GM19238 (cell line): ENCODE measurements around the gene CCL19.

Experiments used
- DNase-seq: peaks from one replicate; pipeline ENCODE4 v3.0.0; 2011; ENCODE audit warnings: low spot score; ENCODE audit not compliant: insufficient read length

The CCL19 gene

DNA sequence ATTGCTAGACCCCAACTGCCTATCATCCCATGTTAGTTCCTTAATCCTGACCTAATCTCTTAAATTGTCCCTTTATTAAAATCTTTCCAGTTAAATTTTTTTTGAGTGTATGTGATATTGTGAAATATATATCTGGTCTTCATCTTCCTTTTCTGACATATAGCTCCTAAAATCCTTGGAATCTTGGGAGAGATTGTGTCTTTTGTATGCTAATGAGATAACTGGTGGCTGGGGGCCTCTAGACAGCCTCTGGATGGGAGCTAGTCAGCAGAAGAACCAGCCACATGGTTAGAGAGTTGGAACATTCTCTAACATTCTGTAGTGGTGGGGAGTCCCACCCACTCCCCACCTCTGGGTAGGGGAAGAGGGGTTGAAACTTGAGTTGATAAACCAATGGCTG, 3.7 kb upstream of the CCL19 start:
- DNase-seq: no peak

DNA sequence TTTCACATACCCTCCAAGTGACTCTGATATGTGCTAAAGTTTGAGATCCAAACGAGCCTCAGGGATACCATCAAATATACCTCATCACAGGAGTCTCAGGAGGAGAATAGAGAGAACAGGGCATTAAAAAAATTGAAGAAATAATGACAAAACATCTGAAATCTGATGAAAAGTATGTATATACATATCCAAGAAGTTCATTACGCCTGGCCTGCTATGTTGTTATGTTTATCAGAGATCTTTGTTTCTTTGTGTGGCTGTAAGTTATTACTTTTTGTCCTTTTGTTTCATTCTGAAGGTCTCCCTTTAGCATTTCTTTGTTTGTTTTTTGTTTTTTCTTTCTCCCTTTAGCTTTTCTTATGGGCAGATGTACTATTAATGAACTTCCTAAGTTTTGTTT, 2.5 kb upstream of the CCL19 start:
- no peak for DNase-seq

DNA sequence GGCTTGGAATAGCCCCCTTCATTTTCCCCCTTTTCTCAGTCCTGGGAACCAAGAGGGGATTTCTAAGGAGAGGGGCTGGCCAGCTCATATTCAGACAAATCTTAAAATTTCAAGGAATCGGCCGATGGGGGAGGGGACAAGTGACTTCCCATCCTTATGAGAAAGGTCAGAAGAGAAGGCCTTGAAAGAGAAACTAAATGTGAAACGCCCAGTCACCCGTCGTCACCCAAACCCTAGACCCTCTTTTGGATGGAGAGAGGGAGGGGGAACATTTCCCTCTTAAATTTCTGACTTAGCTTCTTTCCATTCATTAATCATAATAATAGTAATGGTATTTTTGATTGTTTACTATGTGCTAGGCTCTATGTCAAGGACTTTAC, 850 bp upstream of the CCL19 start:
- no peak for DNase-seq

DNA sequence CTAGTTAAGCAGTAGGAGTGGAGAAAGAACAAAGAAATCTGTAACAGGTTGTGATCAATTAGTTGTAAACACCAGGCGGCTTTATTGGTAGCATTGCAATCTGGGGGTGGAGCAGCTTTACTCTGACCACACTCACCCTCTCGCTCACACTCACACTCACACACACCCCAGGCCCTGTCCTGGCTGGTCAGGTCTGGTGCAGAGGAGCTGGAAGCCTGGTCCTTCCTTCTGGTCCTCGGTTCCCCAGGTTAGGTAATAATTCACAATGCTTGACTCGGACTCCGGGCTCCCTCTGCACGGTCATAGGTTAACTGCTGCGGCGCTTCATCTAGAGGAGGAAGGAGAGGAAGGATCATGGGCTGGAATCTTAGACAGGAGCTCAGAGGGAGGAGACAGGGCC, 1.6 kb downstream of the CCL19 start:
- no peak for DNase-seq

DNA sequence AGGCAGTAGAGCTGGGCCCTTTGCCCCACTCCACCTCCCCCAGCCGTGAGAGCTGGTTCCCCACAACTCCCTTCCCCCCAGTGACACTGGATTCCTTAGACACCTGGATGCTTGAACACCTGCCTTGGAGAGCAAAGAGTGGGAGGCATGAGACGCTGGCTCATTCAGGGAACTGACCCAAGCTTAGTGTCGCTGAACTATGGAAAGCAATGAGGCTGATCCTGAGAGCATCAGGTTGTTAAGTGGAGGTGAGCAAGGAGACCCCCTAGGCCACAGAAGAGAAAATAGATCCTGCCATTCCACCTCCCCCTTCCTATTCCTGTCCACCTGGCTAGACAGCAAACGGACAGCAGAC, 2.0 kb downstream of the CCL19 start:
- no peak for DNase-seq

DNA sequence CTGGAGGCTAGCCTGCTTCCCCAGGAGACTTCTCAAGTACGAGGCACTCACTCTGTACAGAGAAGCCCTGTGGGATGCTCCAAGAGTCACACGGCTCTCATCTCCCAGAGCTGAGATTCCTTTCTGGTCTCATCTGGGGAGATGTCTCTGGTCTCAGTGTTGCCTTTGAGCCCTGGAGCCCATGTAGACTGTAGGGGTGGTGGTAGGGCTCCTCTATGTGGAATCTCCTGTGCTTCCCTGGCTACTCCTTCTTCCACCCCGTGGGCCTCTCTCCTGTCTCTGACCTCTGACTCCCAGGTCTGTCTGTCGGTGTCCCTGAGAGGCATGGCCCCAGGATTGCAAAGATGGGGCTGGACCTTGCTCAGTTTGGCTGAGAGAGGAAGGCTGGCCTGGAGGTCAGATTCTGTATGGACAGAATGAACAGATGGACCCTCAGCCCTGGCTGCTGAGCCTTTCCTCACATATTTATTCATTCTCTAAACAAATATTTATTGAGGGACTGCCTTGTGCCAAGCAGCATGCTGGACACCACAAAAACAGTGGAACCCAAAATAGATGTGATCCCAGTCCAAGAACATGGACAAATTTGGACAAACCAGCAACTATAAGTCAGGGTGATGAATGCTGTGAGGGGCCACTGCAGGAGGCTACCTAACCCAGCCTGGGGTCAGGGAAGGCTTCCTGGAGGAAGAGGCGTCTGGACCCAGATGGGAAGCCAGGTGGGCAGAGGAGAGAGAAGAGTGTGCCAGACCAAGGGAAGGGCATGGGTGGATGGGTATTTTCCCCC, 2.6 kb downstream of the CCL19 start:
- no peak for DNase-seq

DNA sequence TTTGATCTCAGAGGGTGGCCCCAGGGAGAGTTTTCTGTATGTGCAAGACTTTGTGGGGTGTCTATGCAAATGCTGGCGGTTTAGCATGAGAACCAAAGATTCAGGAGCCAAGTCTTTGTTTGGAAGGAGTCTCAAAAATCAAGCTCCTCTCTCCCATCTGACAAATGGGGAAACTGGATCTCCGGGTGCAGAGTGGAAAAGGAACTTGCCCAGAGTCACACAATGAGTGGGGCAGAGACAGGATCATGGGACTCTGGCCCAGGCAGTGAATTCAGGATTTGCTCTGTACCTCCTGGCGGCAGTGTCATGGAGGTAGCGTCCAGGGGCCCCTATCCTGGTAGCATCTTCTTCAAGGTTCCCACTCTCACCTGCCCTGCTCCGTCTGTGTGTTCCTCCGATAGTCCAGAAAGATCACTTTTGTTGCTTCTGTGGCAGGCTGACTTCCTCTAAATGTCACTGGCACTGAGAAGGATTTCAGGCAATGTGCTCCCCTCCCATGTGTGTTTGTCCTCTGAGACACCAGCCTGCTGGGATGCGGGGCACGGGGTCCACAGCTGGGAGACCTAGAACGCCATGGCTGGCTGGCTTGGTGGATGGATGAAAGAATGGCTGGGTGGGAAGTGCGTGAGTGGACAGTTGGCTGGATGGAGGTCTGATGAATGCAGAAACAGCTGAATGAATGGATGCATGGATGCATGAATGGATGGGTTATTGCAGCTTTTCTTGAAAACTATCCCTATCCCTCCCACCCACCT, 3.6 kb downstream of the CCL19 start:
- no peak for DNase-seq

DNA sequence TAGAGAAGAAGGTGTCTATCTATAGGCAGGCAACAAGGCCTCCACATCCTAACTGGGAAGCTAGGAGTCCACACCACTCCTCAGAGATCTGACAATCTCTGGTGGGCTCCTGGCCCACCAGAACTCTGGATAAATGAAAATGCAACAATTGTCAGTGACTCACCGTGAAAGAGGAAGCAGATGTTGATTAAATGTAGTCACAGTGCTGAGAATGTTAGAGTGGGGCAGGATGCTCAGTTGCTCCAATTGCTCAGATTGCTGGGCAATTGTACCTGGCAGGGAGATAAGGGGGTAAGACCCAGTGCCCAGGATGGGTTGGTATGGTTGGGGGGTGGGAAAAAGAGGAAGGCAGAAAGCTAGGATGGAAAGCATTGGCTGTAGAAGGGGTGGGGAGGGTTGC, 4.3 kb downstream of the CCL19 start:
- no peak for DNase-seq

DNA sequence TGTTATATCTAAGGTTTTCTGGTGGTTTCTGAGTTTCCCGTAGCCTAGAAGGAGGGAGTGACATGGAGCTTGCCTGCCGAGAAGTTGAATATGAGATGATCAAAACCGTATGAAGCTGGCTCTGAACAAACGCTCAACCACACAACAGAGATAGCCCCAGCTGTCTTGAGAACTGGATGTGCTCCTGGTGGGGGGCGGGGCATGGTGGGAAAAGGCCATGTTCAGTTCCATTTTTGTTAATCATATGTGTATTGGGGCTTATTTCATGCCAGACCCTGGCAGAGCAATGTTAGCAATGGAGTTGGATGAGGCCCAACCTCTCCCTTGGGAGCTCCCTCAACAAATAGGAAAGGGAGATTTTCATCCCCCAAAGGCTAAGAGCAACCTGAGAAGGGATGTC, 4.8 kb downstream of the CCL19 start:
- no peak for DNase-seq

DNA sequence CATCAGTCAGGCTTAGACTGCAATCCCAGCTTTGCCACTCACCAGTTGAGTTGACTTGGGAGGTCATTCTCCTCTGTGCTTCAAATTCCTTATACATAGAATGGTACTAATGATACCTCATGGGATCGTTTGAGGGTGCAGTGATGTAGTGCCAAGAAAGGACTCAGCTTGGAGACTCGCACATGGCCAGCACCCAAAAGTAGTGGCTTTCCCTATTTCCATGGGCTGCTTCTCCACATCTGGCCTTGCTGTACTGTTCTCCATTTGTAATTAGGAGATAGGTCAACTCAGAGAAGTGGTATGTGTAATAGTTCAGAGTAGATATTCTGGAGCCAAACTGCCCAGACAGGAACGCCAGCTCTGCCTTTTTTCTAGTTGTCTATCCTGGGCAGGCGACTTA, 5.5 kb downstream of the CCL19 start:
- DNase-seq: no peak

DNA sequence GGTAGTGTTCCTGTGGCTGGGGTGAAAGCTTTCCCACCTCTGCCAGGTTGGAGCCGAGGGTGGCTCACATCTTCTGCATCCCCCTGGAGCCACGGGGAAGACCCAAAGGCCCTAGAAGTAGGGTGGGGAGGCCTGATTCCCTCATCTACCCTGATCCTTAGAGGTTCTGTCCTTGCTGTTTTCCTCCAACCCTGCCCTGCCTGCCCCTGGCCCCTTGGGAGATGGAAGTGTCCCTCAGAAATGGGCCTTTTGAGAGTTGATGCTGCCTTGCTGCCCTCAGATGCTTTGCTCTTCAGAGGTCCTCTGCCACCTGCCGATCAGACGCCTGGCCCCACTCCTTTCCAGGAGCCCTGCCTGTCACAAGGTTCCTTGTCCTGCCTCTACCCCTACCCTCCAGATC, 6.3 kb downstream of the CCL19 start:
- no peak for DNase-seq

DNA sequence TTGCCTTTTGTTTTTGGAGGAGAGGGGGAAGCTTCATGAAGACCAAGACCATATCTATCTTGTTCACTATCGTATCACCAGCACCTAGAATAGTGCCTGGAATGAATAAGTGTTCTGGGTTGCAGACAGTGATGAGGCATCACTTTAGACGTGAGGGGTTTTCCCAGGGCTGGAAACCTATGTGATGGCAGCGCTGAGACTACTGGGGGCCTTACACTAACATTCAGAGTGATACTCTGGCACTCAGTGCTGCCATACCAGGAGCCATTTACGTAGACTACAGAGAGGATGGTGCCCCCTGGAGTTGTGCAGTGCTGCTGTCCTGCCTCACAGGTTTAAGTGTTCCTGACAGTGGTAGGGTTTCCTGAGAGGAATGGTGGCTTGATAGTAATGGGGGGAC, 6.9 kb downstream of the CCL19 start:
- no peak for DNase-seq

DNA sequence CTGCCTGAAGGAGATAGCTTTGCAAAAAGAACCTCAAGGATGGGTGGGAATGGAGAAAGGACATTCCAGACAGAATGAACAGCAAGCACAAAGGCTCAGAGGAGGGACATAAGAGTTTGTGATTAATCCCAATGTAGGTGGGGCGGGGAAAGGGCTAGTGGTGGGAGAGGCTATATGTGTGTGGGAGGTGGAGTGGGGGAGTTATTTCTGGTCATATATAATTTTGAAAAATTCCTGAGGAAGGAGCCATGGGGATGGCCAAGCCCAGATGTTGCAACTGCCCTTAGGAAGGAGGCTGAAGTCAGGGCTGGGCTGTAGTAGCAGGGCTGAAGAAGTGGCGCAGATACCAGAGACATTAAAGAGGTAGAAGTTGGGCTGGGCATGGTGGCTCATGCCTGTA, 15.2 kb downstream of the CCL19 start:
- no peak for DNase-seq

DNA sequence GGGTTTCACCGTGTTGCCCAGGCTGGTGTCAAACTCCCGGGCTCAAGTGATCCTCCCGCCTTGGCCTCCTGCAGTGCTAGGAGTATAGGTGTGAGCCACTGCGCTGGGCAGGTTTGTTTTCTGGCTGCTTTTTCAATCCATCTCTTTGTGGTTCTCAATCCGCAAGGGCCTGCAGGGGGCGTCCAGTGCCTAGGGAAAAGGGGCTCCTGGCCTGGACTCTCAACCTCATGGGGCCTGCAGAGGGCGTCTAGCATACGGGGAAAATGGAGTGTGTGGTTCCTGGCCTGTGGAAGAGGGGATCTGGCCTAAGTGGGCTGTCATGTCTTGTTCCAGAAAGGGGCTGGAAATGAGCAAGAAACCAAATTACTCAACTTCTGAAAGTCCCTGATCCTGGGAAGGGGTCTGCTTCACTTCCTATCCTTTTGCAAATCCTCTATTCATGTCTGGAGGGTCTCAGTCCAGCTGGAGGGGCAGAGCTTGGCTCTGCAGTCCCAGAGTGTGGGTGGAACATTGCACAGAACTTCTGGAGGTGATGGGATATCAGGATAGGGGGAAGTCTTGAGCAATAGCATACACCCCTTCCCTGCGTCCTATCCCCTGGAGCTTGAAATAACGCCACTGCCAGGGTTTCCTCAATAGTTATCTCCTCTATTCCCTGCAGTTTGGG, 15.9 kb downstream of the CCL19 start:
- peak; percentile 56 for DNase-seq

DNA sequence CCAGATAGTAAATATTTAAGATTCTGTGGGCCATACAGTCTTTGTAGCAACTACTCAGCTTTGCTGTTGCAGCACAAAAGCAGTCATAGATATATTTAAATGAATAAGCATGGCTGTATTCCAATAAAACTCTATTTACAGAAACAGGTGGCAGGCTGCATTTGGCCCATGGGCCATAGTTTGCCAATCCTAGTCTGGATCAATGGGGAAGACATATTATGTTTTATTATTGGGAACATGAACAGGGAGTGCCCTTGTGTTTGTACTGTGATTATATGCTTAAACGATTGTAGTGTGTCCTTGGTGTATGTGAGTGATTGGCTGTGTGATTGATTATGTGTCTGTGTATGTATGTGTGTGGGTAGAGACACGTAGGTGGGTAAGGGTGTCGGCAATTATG, 16.6 kb downstream of the CCL19 start:
- no peak for DNase-seq

DNA sequence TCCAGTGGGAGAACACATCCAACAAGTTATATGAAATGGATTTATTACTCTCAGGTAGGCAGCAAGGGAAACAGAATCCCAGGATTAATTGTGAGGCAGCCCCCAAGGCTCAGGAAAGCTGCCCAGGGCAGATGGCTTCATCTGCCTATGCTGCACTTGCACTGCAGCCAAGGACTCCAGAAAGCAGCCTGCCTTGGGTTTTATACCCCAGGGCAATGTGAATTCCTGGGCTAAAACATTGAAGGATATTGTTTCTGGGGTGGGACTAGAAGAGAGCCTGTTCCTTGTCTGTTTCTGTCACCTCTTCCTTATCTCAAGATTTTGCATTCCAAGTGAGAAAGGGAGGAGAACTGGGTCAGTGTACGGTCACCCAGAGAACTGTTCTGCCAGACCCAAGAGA, 19.8 kb downstream of the CCL19 start:
- DNase-seq: no peak

DNA sequence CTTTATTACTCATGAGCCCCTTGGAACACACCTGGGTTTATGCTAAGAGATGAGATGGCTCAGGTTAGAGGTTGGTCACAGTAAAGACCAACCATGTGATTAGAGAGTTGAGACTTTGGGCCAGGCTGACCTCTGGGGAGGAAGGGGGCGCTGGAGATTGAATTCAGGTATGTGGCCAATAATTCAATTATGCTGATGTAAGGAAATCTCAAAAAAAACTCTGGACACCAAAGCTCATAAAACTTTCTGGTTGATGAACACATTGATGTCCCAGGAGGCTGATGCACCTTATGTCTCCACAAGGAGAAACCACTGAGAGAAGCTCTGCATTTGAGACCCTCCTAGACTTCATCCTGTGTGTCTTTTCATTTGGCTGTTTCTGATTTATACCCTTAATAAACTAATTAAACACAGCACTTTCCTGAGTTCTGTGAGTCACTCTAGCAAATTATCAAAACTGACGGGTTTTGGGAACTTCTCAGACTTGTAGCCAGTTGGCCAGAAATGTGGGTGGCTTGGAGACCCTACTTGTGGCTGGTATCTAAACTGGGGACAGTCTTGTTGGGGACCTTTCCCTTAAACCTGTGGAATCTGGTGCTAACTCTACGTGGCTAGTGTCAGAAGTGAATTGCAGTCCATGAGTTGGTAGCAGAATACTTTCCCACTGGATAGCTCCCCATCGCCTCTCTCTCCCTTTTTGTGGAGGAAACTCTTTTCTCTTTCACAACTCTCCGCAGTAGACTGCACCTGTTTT, 21.1 kb downstream of the CCL19 start:
- DNase-seq: no peak

DNA sequence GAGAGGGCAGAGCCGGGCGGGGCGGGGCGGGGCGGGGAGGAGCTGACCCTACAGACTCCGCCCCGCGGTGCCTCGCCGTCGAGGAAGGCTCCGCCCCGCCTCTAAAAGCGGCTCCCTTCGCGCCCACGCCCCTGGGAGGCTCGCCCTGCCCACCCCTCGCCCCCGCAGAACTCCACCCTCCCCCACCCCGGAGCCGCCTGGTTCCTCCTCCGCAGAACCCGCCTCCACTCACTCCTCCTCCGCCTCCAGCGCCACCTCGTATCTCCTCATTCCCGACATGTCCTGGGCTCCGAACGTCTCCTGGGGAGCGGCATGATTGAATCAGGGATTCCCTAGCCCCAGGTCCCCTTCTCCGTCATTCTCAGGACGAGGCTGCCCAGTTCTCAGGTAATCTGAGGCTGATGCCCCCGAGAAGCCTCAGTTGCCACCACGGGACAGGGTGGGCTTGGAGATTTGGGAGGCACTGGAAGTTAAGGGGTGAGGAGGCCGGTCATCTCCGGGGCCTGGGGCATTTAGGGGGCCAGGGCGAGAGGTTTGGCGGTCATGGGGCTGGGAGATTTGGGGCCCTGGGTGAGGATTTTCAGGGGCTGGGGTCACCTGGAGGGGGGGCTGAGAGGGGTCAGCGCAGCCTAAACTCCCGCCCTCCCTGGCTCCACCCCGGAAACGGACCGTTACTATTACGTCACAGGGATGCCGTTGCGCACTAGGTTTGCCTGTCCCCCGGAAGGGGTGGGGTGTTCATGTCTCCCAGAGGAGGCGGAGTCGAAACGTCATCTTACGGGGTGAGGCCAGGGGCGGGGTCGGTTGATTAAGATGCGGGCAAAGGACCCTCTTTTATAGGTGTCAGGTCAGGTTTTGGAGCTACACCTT, 25.5 kb downstream of the CCL19 start:
- peak; percentile 78 for DNase-seq

DNA sequence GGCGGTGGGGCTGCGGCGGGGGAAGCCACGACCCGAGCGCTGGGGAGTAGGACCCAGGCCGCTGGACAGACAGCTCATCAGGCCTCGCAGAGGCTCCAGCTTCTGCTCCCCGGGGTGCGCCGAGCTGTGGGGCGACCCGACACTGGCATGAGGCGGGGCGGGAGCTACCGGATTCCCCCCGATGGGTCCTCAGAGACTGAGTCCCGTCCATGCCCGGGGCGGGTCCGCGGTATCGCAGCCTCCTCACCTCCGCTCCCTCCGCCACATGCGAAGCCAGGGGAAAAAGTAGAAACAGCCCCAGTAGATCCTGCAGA, 26.1 kb downstream of the CCL19 start:
- DNase-seq: no peak

DNA sequence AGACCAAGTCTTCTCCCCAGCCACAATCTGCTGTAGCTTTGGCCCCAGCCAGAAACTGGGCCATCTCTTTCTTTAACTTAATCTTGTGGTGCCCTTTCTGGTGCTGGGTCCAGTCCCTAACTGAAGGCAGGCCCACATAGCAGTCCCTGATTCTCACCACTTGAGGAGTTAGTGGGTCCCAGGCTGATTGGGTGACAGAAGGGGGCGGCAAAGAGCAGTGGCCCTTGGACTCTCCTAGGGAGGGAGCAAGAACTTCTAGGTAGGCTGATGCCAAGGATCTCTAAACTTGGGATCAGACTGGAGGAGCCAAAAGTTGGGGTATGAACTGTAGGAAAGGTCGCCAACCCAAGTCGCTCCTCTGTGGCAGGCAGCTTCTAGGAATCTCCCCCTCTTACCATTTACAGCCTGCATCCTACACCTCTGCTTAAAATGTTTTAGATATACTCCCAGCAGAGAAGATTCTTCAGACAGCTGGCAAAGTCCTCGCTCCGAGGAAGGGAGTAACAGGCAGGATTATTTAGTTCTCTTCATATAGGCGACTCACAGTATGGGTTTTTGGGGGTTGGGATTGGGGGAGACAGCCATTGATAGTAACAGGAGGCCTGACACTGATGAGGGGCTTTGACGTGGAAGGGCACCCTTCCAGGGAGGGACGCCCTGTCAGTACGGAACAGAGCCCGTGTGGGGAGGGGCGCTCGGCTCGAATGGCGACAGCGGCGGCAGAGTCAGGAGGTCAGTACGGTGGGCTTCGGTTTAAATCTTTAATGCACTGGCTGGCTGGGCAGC, 26.6 kb downstream of the CCL19 start:
- peak; percentile 61 for DNase-seq

DNA sequence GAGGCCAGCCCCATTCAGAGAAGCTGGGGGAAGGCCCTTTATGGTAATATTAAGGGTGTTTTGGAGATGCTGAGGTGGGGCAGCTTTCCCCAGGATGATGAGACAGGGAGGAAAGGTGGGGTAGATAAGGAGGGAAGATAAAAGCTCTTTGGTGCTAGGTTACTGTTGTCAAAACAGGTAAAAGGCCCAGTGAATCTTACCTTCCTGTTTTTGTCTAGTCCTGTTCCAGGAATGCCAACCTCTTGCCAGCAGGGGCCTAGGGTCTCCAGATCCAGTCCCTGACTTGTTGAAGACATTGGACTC, 27.8 kb downstream of the CCL19 start:
- no peak for DNase-seq
